Uterus (tissue), 4 donors: ENCODE results near the gene PIAS1. TPM values are rescaled to one million over a fixed set of nuclear protein-coding genes. Genes with fewer than 3 reads are reported as not detected.
"Not testable (repeated sequence)": the region's sequence is repeated elsewhere in the genome, so short reads cannot be mapped to it uniquely, and the experiment has no call there.

ENCODE experiments used
- DNase-seq, 2 donors: peaks; one replicate each; pipeline ENCODE4 v3.0.0-alpha.2; 2019 to 2020
- H3K27ac ChIP-seq, 2 donors: fragments of 200-600 bp; sonication (generic); 1 replicate in 1 of 2; 2 replicates in 1 of 2; pipeline ENCODE4 v1.5.1; 2016 to 2018
- H3K27me3 ChIP-seq, 2 donors: fragments of 200-600 bp; sonication (generic); one replicate each; pipeline ENCODE4 v1.5.1; 2018 to 2019; ENCODE audit warnings: control low read depth in 1 of 2
- H3K36me3 ChIP-seq, 2 donors: fragments of 200-600 bp; sonication (generic); one replicate each; pipeline ENCODE4 v1.5.1; 2019; ENCODE audit warnings: control low read depth in 1 of 2
- H3K4me1 ChIP-seq, 2 donors: fragments of 200-600 bp; sonication (generic); one replicate each; pipeline ENCODE4 v1.5.1; 2018 to 2019; ENCODE audit warnings: control low read depth in 1 of 2
- H3K4me3 ChIP-seq, 2 donors: fragments of 200-600 bp; sonication (generic); 1 replicate in 1 of 2; 2 replicates in 1 of 2; pipeline ENCODE4 v1.5.1; 2018 to 2019; ENCODE audit warnings: mild to moderate bottlenecking in 1 of 2
- H3K9me3 ChIP-seq, 2 donors: fragments of 200-600 bp; sonication (generic); one replicate each; pipeline ENCODE4 v1.5.1; 2019; ENCODE audit warnings: control low read depth in 1 of 2
- POLR2A ChIP-seq, 2 donors: fragments of 450-650 bp; IDR thresholded peaks; one replicate each; pipeline ENCODE4 v1.6.1; 2016; ENCODE audit warnings: antibody characterized with exemption in 2 of 2, mild to moderate bottlenecking in 1 of 2, moderate library complexity in 1 of 2
- intact Hi-C: fragments of 100-400 bp; cut with DNase I; formaldehyde crosslinking; loops from one replicate; pipeline ENCODE4 v1.15.1; 2023; ENCODE audit warnings: low total_unique reads
- total RNA-seq, 4 donors: library from RNA; depleted of rRNA in 3 of 4; stranded (reverse); fragments of >200 nt in 3 of 4; gene quantifications; one replicate each; pipeline versions ENCODE4 v1.1.0 to v1.2.4, GENCODE V29; 2014 to 2023
- TF ChIP-seq, protein P1 (sequence below), 4 experiments: fragments of 200-600 bp in 2 of 4; fragments of 450-650 bp in 2 of 4; sonication (generic) in 2 of 4; IDR thresholded peaks; one replicate each; pipeline ENCODE4 v1.5.1; 2016 to 2019; ENCODE audit warnings: antibody characterized with exemption in 4 of 4, mild to moderate bottlenecking in 2 of 4, moderate library complexity in 1 of 4
- donor health status: DM: yes; HTN: yes; CAD: no.

Gene PIAS1
- total RNA-seq, 4 donors from 2014 or later, result 19.1 to 171 (median 95.9) TPM

- intact Hi-C loops, result no loop called here
- no peak for DNase-seq
- TF ChIP-seq, protein P1, sequence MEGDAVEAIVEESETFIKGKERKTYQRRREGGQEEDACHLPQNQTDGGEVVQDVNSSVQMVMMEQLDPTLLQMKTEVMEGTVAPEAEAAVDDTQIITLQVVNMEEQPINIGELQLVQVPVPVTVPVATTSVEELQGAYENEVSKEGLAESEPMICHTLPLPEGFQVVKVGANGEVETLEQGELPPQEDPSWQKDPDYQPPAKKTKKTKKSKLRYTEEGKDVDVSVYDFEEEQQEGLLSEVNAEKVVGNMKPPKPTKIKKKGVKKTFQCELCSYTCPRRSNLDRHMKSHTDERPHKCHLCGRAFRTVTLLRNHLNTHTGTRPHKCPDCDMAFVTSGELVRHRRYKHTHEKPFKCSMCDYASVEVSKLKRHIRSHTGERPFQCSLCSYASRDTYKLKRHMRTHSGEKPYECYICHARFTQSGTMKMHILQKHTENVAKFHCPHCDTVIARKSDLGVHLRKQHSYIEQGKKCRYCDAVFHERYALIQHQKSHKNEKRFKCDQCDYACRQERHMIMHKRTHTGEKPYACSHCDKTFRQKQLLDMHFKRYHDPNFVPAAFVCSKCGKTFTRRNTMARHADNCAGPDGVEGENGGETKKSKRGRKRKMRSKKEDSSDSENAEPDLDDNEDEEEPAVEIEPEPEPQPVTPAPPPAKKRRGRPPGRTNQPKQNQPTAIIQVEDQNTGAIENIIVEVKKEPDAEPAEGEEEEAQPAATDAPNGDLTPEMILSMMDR (IDR thresholded peaks at IDR 0.05), result no peak
- TF ChIP-seq POLR2A (IDR thresholded peaks at IDR 0.05), result no peak
Measured at GRCh38 chr15:68218847-68219798, 165.0 kb downstream of the PIAS1 start.

DNA sequence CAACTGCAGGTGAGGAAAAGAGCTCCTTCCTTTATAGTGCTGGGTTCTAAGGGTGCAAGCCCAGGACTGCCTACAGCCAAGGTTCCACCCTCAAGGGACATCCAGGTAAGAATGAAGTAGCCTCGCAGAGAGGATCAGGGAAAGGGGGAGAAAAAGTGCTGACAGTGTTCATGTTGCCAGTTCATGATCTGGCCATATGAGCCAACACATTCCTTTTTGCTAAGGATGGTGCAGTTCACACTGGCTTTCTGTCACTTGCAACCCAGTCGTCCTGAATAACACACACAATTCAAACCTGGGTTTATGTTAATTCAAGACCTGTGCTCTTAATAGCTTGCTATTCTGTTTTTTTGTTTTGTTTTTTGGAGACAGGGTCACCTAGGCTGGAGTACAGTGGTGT lies 166.4 kb downstream of the PIAS1 start:
- Histone ChIP-seq H3K27me3 (no peaks in the 10 kb centered on the region), H3K4me1 (no peaks in the 10 kb centered on the region), H3K27ac (no peak overlapping the region), H3K36me3 (no peaks in the 10 kb centered on the region), H3K4me3 (no peak overlapping the region), H3K9me3 (no peaks in the 10 kb centered on the region)
- intact Hi-C loops, result no loop called here
- no peak for TF ChIP-seq POLR2A (IDR thresholded peaks at IDR 0.05)
- TF ChIP-seq, protein P1 (IDR thresholded peaks at IDR 0.05), result no peak
- DNase-seq, result no peak

More at GRCh38 chr15:68218847-68219798, 165.0 kb downstream of the PIAS1 start:
- Histone ChIP-seq H3K27ac (no peak overlapping the region), H3K4me1 (no peaks in the 10 kb centered on the region), H3K4me3 (no peak overlapping the region), H3K9me3 (no peaks in the 10 kb centered on the region), H3K27me3 (no peaks in the 10 kb centered on the region), H3K36me3 (no peaks in the 10 kb centered on the region)

GRCh38 chr15:68220967-68221366 lies 166.9 kb downstream of the PIAS1 start:
- Histone ChIP-seq H3K9me3 (no peaks in the 10 kb centered on the region), H3K4me3 (no peak overlapping the region), H3K4me1 (no peaks in the 10 kb centered on the region), H3K27me3 (no peaks in the 10 kb centered on the region), H3K27ac (no peak overlapping the region), H3K36me3 (no peaks in the 10 kb centered on the region)
- DNase-seq, result no peak
- no peak for TF ChIP-seq POLR2A (IDR thresholded peaks at IDR 0.05)
- TF ChIP-seq, protein P1 (IDR thresholded peaks at IDR 0.05), result no peak
- intact Hi-C loops, result no loop called here

DNA sequence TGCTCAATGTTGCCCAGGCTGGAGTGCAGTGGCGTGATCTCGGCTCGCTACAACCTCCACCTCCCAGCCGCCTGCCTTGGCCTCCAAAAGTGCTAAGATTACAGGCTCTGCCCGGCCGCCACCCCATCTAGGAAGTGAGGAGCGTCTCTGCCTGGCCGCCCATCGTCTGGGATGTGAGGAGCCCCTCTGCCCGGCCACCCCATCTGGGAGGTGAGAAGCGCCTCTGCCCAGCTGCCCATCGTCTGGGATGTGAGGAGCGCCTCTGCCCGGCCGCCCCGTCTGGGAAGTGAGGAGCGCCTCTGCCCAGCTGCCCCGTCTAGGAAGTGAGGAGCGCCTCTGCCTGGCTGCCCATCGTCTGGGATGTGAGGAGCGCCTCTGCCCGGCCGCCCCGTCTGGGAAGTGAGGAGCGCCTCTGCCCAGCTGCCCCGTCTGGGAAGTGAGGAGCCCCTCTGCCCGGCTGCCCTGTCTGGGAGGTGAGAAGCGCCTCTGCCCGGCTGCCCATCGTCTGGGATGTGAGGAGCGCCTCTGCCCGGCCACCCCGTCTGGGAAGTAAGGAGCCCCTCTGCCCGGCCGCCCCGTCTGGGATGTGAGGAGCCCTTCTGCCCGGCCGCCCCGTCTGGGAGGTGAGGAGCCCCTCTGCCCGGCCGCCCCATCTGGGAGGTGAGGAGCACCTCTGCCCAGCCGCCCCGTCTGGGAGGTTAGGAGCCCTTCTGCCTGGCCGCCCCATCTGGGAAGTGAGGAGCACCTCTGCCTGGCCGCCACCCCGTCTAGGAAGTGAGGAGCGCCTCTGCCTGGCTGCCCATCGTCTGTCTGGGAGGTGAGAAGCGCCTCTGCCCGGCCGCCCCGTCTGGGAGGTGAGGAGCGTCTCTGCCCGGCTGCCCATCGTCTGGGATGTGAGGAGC lies 167.7 kb downstream of the PIAS1 start:
- H3K9me3 ChIP-seq, intact Hi-C loops, H3K4me1 ChIP-seq, H3K27ac ChIP-seq, DNase-seq, H3K4me3 ChIP-seq, H3K27me3 ChIP-seq, H3K36me3 ChIP-seq: not testable (repeated sequence)

- H3K36me3 ChIP-seq, H3K27ac ChIP-seq, H3K4me3 ChIP-seq, H3K9me3 ChIP-seq, H3K4me1 ChIP-seq, DNase-seq, intact Hi-C loops, H3K27me3 ChIP-seq: not testable (repeated sequence)
Measured at GRCh38 chr15:68222432-68222743, 168.3 kb downstream of the PIAS1 start.

GRCh38 chr15:68223171-68223570 lies 169.1 kb downstream of the PIAS1 start:
- Histone ChIP-seq H3K27ac (no peak overlapping the region), H3K4me1 (no peaks in the 10 kb centered on the region), H3K9me3 (no peaks in the 10 kb centered on the region), H3K4me3 (no peak overlapping the region), H3K27me3 (no peaks in the 10 kb centered on the region), H3K36me3 (no peaks in the 10 kb centered on the region)
- DNase-seq, result no peak
- TF ChIP-seq, protein P1 (IDR thresholded peaks at IDR 0.05), result no peak
- TF ChIP-seq POLR2A (IDR thresholded peaks at IDR 0.05), result no peak
- intact Hi-C loops, result no loop called here
